ENCODE data around the gene UQCR11.

UQCR11 gene

DNA sequence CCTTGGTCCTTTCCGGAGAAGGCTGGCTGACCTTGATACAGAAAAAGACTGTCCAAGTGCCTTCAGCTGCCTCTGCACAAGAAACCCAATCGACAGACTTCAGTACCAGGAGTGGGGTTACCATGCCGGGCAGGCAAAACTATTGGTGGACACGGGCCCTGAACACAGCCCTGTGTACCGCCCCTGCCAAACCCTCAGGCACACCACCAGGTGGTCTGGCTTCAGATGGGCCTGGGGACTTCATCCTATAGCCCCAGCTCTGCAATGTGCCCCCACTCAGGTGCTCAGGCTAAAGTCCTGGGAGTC, 29.6 kb upstream of the UQCR11 start:
- H4K20me1 ChIP-seq (ENCODE audit: control insufficient read depth, insufficient read depth, low read depth, low read length): peaks cover 23% of the 10 kb centered on the region
- H3K4me3 ChIP-seq (ENCODE audit: low read length): no peak overlapping the region
- no peak overlapping the region for H3K27ac ChIP-seq (ENCODE audit: low read depth, low read length)
- no peaks in the 10 kb centered on the region for H3K27me3 ChIP-seq (ENCODE audit: control insufficient read depth, low read length)
- no peaks in the 10 kb centered on the region for H3K4me1 ChIP-seq (ENCODE audit: control insufficient read depth, low read length)
- H3F3A ChIP-seq (ENCODE audit: control insufficient read depth, insufficient read depth): peaks cover 5% of the 10 kb centered on the region; the same call in 1 of the 2 replicates
- no peak for TF ChIP-seq EZH2phosphoT487 (IDR thresholded peaks at IDR 0.05; ENCODE audit: borderline replicate concordance, low read length)
- TF ChIP-seq CTCF (IDR thresholded peaks at IDR 0.05; ENCODE audit: low read depth, low read length, poor library complexity, severe bottlenecking): no peak
- no peaks in the 10 kb centered on the region for H3K9me3 ChIP-seq (ENCODE audit: control insufficient read depth, insufficient read depth, low read length)
- no peaks in the 10 kb centered on the region for H3K9me2 ChIP-seq (replicated peaks; ENCODE audit: control insufficient read depth, low read length)
- peaks cover 100% of the 10 kb centered on the region for H3K36me3 ChIP-seq (ENCODE audit: control insufficient read depth, low read length)
- H3K4me2 ChIP-seq (ENCODE audit: low read length): no peak overlapping the region
- H3K79me2 ChIP-seq (ENCODE audit: control insufficient read depth, low read length): peaks cover 98% of the 10 kb centered on the region

- Histone ChIP-seq H3K4me2 (ENCODE audit: low read length) (no peak overlapping the region), H3K36me3 (ENCODE audit: control insufficient read depth, low read length) (peaks cover 100% of the 10 kb centered on the region), H3K9me3 (ENCODE audit: control insufficient read depth, insufficient read depth, low read length) (no peaks in the 10 kb centered on the region), H3K79me2 (ENCODE audit: control insufficient read depth, low read length) (peaks cover 98% of the 10 kb centered on the region), H3K4me3 (ENCODE audit: low read length) (no peak overlapping the region), H3K4me1 (ENCODE audit: control insufficient read depth, low read length) (no peaks in the 10 kb centered on the region), H3K27me3 (ENCODE audit: control insufficient read depth, low read length) (no peaks in the 10 kb centered on the region), H3F3A (ENCODE audit: control insufficient read depth, insufficient read depth) (peaks cover 2% of the 10 kb centered on the region; the same call in 1 of the 2 replicates), H3K9me2 (replicated peaks; ENCODE audit: control insufficient read depth, low read length) (no peaks in the 10 kb centered on the region), H4K20me1 (ENCODE audit: control insufficient read depth, insufficient read depth, low read depth, low read length) (peaks cover 23% of the 10 kb centered on the region), H3K27ac (ENCODE audit: low read depth, low read length) (no peak overlapping the region)
- TF ChIP-seq CTCF (IDR thresholded peaks at IDR 0.05; ENCODE audit: low read depth, low read length, poor library complexity, severe bottlenecking) (no peak), EZH2phosphoT487 (IDR thresholded peaks at IDR 0.05; ENCODE audit: borderline replicate concordance, low read length) (no peak)
Observed at GRCh38 chr19:1634242-1634937, 29.1 kb upstream of the UQCR11 start.

DNA sequence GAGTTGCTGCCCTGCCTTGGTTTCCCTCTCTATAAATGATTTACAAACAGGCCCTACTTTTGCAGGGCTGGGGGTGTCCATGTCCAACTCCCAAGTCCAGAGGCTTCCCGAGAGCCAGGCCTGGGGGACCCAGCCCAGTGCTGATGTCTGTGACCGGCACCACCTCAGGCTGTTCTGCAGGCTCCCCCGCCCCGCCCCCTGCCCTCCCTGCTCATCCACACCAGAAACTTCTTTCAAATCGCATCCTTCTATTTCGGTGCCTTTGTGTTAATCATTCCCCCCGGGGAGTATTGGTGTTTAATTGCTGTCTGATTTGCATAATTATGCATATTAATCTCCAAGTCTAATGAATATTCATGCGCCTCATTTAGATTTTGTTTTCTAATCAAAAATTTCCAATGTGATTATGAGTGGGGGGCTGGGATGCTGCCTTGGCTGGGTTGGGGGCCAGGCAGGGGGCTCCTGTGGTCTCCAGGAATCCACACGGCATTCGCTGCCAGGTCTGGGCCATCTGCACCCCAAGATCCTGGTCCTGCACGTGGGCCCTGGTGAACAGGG, 28.1 kb upstream of the UQCR11 start:
- H3K4me3 ChIP-seq (ENCODE audit: low read length): no peak overlapping the region
- H3K4me1 ChIP-seq (ENCODE audit: control insufficient read depth, low read length): no peaks in the 10 kb centered on the region
- no peak overlapping the region for H3K27ac ChIP-seq (ENCODE audit: low read depth, low read length)
- H3K36me3 ChIP-seq (ENCODE audit: control insufficient read depth, low read length): peaks cover 91% of the 10 kb centered on the region
- no peaks in the 10 kb centered on the region for H3K9me3 ChIP-seq (ENCODE audit: control insufficient read depth, insufficient read depth, low read length)
- no peak overlapping the region for H3K4me2 ChIP-seq (ENCODE audit: low read length)
- H3F3A ChIP-seq (ENCODE audit: control insufficient read depth, insufficient read depth): no peaks in the 10 kb centered on the region; the same call in 1 of the 2 replicates
- TF ChIP-seq CTCF (IDR thresholded peaks at IDR 0.05; ENCODE audit: low read depth, low read length, poor library complexity, severe bottlenecking): no peak
- no peak for TF ChIP-seq EZH2phosphoT487 (IDR thresholded peaks at IDR 0.05; ENCODE audit: borderline replicate concordance, low read length)
- H3K79me2 ChIP-seq (ENCODE audit: control insufficient read depth, low read length): peaks cover 92% of the 10 kb centered on the region
- H3K9me2 ChIP-seq (replicated peaks; ENCODE audit: control insufficient read depth, low read length): no peaks in the 10 kb centered on the region
- H3K27me3 ChIP-seq (ENCODE audit: control insufficient read depth, low read length): no peaks in the 10 kb centered on the region
- peaks cover 18% of the 10 kb centered on the region for H4K20me1 ChIP-seq (ENCODE audit: control insufficient read depth, insufficient read depth, low read depth, low read length)
